ENCODE data around the gene TSPAN15. TPM values are rescaled to one million over a fixed set of nuclear protein-coding genes. Genes with fewer than 3 reads are reported as not detected.

TSPAN15 gene
- 56.6 and 63.0 TPM in 2 replicates for total RNA-seq

- peak; percentile 49 for DNase-seq (ENCODE audit: low read depth)
Observed at GRCh38 chr10:69451209-69451783, at the start of gene TSPAN15. TSS of gene TSPAN15 (plus strand) at chr10:69451465. CDS start at chr10:69451595, 130 bp downstream.

GRCh38 chr10:69402386-69402785 lies 48.9 kb upstream of the TSPAN15 start:
- DNase-seq (ENCODE audit: low read depth): no peak

- DNase-seq (ENCODE audit: low read depth): no peak
Observed at GRCh38 chr10:69403066-69403465, 48.2 kb upstream of the TSPAN15 start.

- peak; percentile 41 for DNase-seq (ENCODE audit: low read depth)
Observed at GRCh38 chr10:69403519-69403918, 47.7 kb upstream of the TSPAN15 start.

- DNase-seq (ENCODE audit: low read depth): no peak
Observed at GRCh38 chr10:69404786-69405185, 46.5 kb upstream of the TSPAN15 start.

- no peak for DNase-seq (ENCODE audit: low read depth)
Observed at GRCh38 chr10:69405221-69405620, 46.0 kb upstream of the TSPAN15 start.

GRCh38 chr10:69406302-69406811 lies 44.9 kb upstream of the TSPAN15 start:
- DNase-seq (ENCODE audit: low read depth): peak; percentile 27

- no peak for DNase-seq (ENCODE audit: low read depth)
Observed at GRCh38 chr10:69406816-69407580, 44.3 kb upstream of the TSPAN15 start.

GRCh38 chr10:69407621-69408301 lies 43.5 kb upstream of the TSPAN15 start:
- DNase-seq (ENCODE audit: low read depth): no peak

- DNase-seq (ENCODE audit: low read depth): peak; percentile 76
Observed at GRCh38 chr10:69408318-69409175, 42.7 kb upstream of the TSPAN15 start.

- no peak for DNase-seq (ENCODE audit: low read depth)
Observed at GRCh38 chr10:69409176-69409495, 42.1 kb upstream of the TSPAN15 start.

GRCh38 chr10:69409968-69410367 lies 41.3 kb upstream of the TSPAN15 start:
- no peak for DNase-seq (ENCODE audit: low read depth)

- no peak for DNase-seq (ENCODE audit: low read depth)
Observed at GRCh38 chr10:69410487-69410886, 40.8 kb upstream of the TSPAN15 start.

GRCh38 chr10:69411476-69411875 lies 39.8 kb upstream of the TSPAN15 start:
- no peak for DNase-seq (ENCODE audit: low read depth)

- DNase-seq (ENCODE audit: low read depth): no peak
Observed at GRCh38 chr10:69412232-69412790, 39.0 kb upstream of the TSPAN15 start.

- peak; percentile 22 for DNase-seq (ENCODE audit: low read depth)
Observed at GRCh38 chr10:69413221-69413865, 37.9 kb upstream of the TSPAN15 start.

GRCh38 chr10:69414036-69415018 lies 36.9 kb upstream of the TSPAN15 start:
- DNase-seq (ENCODE audit: low read depth): no peak

- no peak for DNase-seq (ENCODE audit: low read depth)
Observed at GRCh38 chr10:69415049-69415448, 36.2 kb upstream of the TSPAN15 start.

GRCh38 chr10:69415951-69416350 lies 35.3 kb upstream of the TSPAN15 start:
- no peak for DNase-seq (ENCODE audit: low read depth)

GRCh38 chr10:69416695-69417094 lies 34.6 kb upstream of the TSPAN15 start, which contains the start of gene TACR2:
TSS of gene TACR2 (minus strand) at chr10:69416918. CDS start at chr10:69416323, 595 bp downstream.
- DNase-seq (ENCODE audit: low read depth): no peak

All from renal cortical epithelial cell (primary cell).